ENCODE data around the gene AFF3. TPM values are rescaled to one million over a fixed set of nuclear protein-coding genes. Genes with fewer than 3 reads are reported as not detected.

AFF3 gene
- total RNA-seq, 1 experiment from 2014 or later = 0.22 TPM

DNA sequence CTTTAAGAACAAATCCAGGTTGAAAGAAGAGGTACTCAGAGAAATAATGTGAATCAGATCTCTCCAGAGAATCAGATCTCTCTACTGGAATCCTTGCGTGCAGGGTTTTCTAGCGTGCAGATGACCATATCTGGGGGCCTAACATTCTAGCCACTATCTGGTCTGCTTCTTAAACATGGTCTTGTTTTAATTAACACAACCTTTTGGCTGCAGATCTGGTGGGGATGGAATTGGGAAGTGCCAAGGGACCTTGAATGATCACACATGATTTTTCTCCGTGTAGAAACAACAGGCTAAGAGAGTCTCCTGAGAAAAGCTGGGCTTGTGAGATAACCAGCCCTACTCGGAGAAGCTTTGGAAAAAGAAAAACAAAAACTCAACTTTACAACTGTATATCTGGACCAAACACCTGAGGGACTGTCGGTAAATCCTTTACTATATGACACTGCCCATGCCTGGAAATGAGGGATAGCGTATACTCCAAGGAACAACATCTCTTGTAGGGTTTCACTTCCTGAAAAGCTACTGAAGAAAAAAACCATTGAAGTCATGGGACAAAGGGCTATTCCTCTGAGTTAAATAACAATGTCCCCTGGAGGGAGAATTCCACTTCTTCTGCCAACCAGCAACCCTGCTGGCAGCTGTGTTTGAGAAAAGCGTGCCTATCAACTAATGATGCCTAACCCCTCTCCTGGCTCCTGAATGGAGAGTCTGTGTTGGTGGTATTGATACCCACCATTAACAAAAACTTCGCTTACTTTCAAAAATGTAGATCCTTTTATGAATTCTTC lies 481.6 kb downstream of the AFF3 start:
- no peak overlapping the region for H4K5ac ChIP-seq (ENCODE audit: insufficient read length, low read depth, low read length)
- H2BK120ac ChIP-seq (ENCODE audit: low read depth, low read length, poor library complexity, severe bottlenecking) = no peak overlapping the region
- H3K23ac ChIP-seq (ENCODE audit: insufficient read length, low read depth, low read length) = no peak overlapping the region
- no peak overlapping the region for H2AK5ac ChIP-seq (ENCODE audit: insufficient read length, low read length)
- no peak overlapping the region for H3T11ph ChIP-seq (ENCODE audit: low read length)
- no peak overlapping the region for H2BK12ac ChIP-seq (ENCODE audit: insufficient read length, low read depth, low read length)
- DNase-seq = no peak
- H2BK5ac ChIP-seq (ENCODE audit: insufficient read length, low read length) = no peak overlapping the region
- H3K56ac ChIP-seq (ENCODE audit: insufficient read length, low read depth, low read length) = no peak overlapping the region
- no peak overlapping the region for H4K8ac ChIP-seq (replicated peaks; ENCODE audit: insufficient read length, low read depth, low read length)
- no peak overlapping the region for H2BK20ac ChIP-seq (ENCODE audit: low read depth, low read length, poor library complexity, severe bottlenecking)
- Mint-ChIP-seq H3K4me3 (no peak overlapping the region), H3K36me3 (ENCODE audit: insufficient read depth in 1 of 3, low read depth in 3 of 3) (no peaks in the 10 kb centered on the region), H3K27ac (no peak overlapping the region), H3K4me1 (peaks cover 8 to 9% of the 10 kb centered on the region in 2 experiments), H3K9me3 (no peaks in the 10 kb centered on the region; a peak in 1 of 5 replicates), H3K27me3 (ENCODE audit: low read depth) (peaks cover 1% of the 10 kb centered on the region; the same call in 1 of the 2 replicates)
- TF ChIP-seq, protein P1, sequence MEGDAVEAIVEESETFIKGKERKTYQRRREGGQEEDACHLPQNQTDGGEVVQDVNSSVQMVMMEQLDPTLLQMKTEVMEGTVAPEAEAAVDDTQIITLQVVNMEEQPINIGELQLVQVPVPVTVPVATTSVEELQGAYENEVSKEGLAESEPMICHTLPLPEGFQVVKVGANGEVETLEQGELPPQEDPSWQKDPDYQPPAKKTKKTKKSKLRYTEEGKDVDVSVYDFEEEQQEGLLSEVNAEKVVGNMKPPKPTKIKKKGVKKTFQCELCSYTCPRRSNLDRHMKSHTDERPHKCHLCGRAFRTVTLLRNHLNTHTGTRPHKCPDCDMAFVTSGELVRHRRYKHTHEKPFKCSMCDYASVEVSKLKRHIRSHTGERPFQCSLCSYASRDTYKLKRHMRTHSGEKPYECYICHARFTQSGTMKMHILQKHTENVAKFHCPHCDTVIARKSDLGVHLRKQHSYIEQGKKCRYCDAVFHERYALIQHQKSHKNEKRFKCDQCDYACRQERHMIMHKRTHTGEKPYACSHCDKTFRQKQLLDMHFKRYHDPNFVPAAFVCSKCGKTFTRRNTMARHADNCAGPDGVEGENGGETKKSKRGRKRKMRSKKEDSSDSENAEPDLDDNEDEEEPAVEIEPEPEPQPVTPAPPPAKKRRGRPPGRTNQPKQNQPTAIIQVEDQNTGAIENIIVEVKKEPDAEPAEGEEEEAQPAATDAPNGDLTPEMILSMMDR (conservative IDR thresholded peaks at IDR 0.05) = no peak
- no peak overlapping the region for H3K14ac ChIP-seq (ENCODE audit: insufficient read depth, low read length)
- no peak overlapping the region for H3K4me2 ChIP-seq (ENCODE audit: insufficient read depth, insufficient read length, low read length)
- WGBS (ENCODE audit: extremely low coverage, insufficient read length, low lambda C conversion rate) = no CpG with 5 or more reads among the region's 8 CpGs
- H3K27ac ChIP-seq (ENCODE audit: insufficient read length, low read depth, low read length) = no peak overlapping the region
- no peak overlapping the region for H2AFZ ChIP-seq (ENCODE audit: low read length)
- no peaks in the 10 kb centered on the region for H3K9me3 ChIP-seq (ENCODE audit: control insufficient read depth, low read depth, low read length)
- no peaks in the 10 kb centered on the region for H3K27me3 ChIP-seq (ENCODE audit: insufficient read depth, low read length)
- no peak overlapping the region for H3K18ac ChIP-seq (ENCODE audit: insufficient read length, low read depth, low read length)
- H3K4me1 ChIP-seq (ENCODE audit: insufficient read depth, low read length) = peaks cover 4% of the 10 kb centered on the region; the same call in 1 of the 2 replicates
- H3K79me2 ChIP-seq (ENCODE audit: insufficient read depth, low read length) = no peaks in the 10 kb centered on the region
- no peaks in the 10 kb centered on the region for H3K23me2 ChIP-seq (ENCODE audit: insufficient read length, low read depth, low read length, poor library complexity, severe bottlenecking)
- H4K20me1 ChIP-seq (ENCODE audit: control insufficient read depth, insufficient read depth, insufficient read length) = no peaks in the 10 kb centered on the region
- H3K79me1 ChIP-seq (ENCODE audit: insufficient read depth, low read depth, low read length, poor library complexity, severe bottlenecking) = no peaks in the 10 kb centered on the region
- no peak overlapping the region for H3K4ac ChIP-seq (ENCODE audit: low read depth, low read length)
- no peak overlapping the region for H4K91ac ChIP-seq (ENCODE audit: insufficient read length, low read depth, low read length)
- H3K9ac ChIP-seq (ENCODE audit: extremely low read depth, insufficient read length, low read length) = no peak overlapping the region
- H2BK15ac ChIP-seq (ENCODE audit: low read depth, low read length) = no peak overlapping the region
